WTC11 (cell line): ENCODE data around the gene MED15.

Experiments used
- ATF2 ChIP-seq: sonication (generic); formaldehyde crosslinking; IDR thresholded peaks from 2 replicates; pipeline ENCODE4 v1.8.1; 2022; ENCODE audit warnings: low read depth, missing genetic modification reagents, borderline replicate concordance
- ATF3 ChIP-seq: sonication (generic); formaldehyde crosslinking; conservative IDR thresholded peaks from 2 replicates; pipeline ENCODE4 v1.8.1; 2022; ENCODE audit warnings: mild to moderate bottlenecking, missing genetic modification reagents
- CREM ChIP-seq: sonication (generic); formaldehyde crosslinking; IDR thresholded peaks from 2 replicates; pipeline ENCODE4 v1.8.1; 2022; ENCODE audit warnings: mild to moderate bottlenecking, missing genetic modification reagents, moderate library complexity
- CTCF ChIP-seq: fragments of 200-600 bp; IDR thresholded peaks from 2 replicates; pipeline ENCODE4 v1.8.0; 2022; ENCODE audit warnings: antibody characterized with exemption
- MLX ChIP-seq: sonication (generic); formaldehyde crosslinking; IDR thresholded peaks from 2 replicates; pipeline ENCODE4 v1.8.1; 2023; ENCODE audit warnings: mild to moderate bottlenecking, missing genetic modification reagents, moderate library complexity
- USF1 ChIP-seq: sonication (generic); formaldehyde crosslinking; IDR thresholded peaks from 2 replicates; pipeline ENCODE4 v1.8.0; 2022; ENCODE audit warnings: mild to moderate bottlenecking, missing genetic modification reagents
- ZNF121 ChIP-seq: sonication (generic); formaldehyde crosslinking; IDR thresholded peaks from 2 replicates; pipeline ENCODE4 v1.8.0; 2023; ENCODE audit warnings: missing genetic modification reagents
- ZSCAN18 ChIP-seq: fragments of 250-450 bp; sonication (Bioruptor Pico); IDR thresholded peaks from 2 replicates; pipeline ENCODE4 v2.1.2; 2022; ENCODE audit warnings: mild to moderate bottlenecking, moderate library complexity

GRCh38 chr22:20497426-20497825, 10.0 kb upstream of the MED15 start:
- TF ChIP-seq CTCF (no peak), CREM (CRISPR knock-in tag) (no peak), USF1 (no peak), ZNF121 (CRISPR knock-in tag) (no peak), ZSCAN18 (no peak), ATF3 (CRISPR knock-in tag) (no peak), MLX (CRISPR knock-in tag) (no peak), ATF2 (CRISPR knock-in tag) (no peak)
